ENCODE data around the gene SORCS3. TPM values are rescaled to one million over a fixed set of nuclear protein-coding genes. Genes with fewer than 3 reads are reported as not detected.

Gene SORCS3
- total and polyA plus RNA-seq, 10 of the 15 experiments (the other 5 are each of a cell fraction or from before 2014, with no cell fraction given) = 0.01 to 0.04 (median 0.02) TPM; not detected in 7

DNA sequence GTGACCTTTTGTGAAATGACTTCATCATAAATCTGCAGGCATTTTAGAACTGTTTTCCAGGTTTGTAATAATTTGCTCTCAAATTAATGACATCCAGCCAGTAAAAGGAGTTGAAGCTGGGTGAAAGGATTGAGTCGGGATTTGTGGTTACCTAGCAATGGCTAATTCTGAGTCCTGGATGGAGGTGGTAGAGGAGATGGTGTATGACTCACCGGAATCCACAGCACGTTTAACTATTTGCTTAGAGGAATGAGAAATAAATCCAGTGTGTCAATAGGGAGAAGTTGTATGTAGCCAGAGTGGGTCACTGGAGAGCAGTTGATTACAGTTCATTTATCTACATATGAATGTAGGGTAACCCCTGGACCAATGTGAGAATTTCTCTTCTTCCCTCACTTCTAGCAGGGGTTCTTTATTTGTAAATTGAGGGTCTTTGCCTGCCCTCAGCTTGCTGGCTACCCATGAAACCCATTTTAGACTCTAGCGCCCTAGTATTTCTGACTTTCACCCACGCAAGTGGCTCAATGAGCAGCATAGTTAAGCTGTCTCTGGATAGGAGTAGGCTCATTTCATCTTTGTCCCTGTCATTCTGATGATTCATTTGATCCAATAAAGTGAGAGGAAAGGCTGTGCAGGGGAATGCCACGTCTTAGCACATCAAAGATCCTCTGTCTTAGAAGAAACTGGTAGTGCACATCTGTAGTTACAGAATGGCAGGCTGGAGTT lies 547.8 kb downstream of the SORCS3 start:
- Histone ChIP-seq H3K9me3 (replicated peaks; ENCODE audit: control insufficient read depth, insufficient read depth, low read length) (no peaks in the 10 kb centered on the region), H3K4me1 (ENCODE audit: control insufficient read depth, insufficient read depth, low read length) (no peaks in the 10 kb centered on the region), H2AFZ (ENCODE audit: control insufficient read depth, low read depth, low read length) (no peak overlapping the region), H3K27ac (ENCODE audit: control insufficient read depth, insufficient read depth) (no peak overlapping the region), H3K4me2 (ENCODE audit: control insufficient read depth, insufficient read depth) (no peak overlapping the region), H3K27me3 (replicated peaks in 1 of 2; ENCODE audit: control insufficient read depth in 2 of 2, insufficient read depth in 2 of 2, low read length in 1 of 2) (no peaks in the 10 kb centered on the region), H3K4me3 (no peak overlapping the region), H3K79me2 (ENCODE audit: control insufficient read depth, insufficient read depth, low read length) (no peaks in the 10 kb centered on the region), H3K9ac (ENCODE audit: control insufficient read depth, insufficient read depth, low read length) (no peak overlapping the region), H4K20me1 (ENCODE audit: control insufficient read depth, insufficient read depth) (no peaks in the 10 kb centered on the region), H3K36me3 (ENCODE audit: control insufficient read depth in 2 of 2, insufficient read depth in 2 of 2, low read length in 1 of 2) (no peaks in the 10 kb centered on the region)
- in situ Hi-C loops (cut with MboI) (no loop called here), intact Hi-C loops (cut with micrococcal nuclease; ENCODE audit: unreplicated experiment) (no loop called here)
- ChIA-PET CTCF (no interaction called here), POLR2A (no interaction called here), RAD21 (ENCODE audit: unreplicated experiment) (no interaction called here), SMC1A (ENCODE audit: uncharacterized antibody, unreplicated experiment) (no interaction called here)
- BruUV-seq (replicated peaks) = no TSS peak
- ATAC-seq = no peak
- FAIRE-seq = no peak
- WGBS (ENCODE audit: insufficient coverage, insufficient replicate concordance, low lambda C conversion rate, missing lambda C conversion rate) = 15% methylated on average over 6 of the region's 6 CpGs
- TF ChIP-seq JUND (IDR thresholded peaks at IDR 0.05; ENCODE audit: low read depth, low read length) (no peak), ZNF384 (IDR thresholded peaks at IDR 0.05; ENCODE audit: borderline replicate concordance, low read depth, low read length) (no peak), ESRRA (IDR thresholded peaks at IDR 0.05; ENCODE audit: low read length) (no peak), MXI1 (IDR thresholded peaks at IDR 0.05; ENCODE audit: low read depth, low read length) (no peak), KLF5 (IDR thresholded peaks at IDR 0.05; ENCODE audit: partially characterized antibody) (no peak), CREM (IDR thresholded peaks at IDR 0.05; ENCODE audit: low read depth) (no peak), GATAD2B (conservative IDR thresholded peaks at IDR 0.05; ENCODE audit: low read depth) (no peak), RB1 (IDR thresholded peaks at IDR 0.05; ENCODE audit: borderline replicate concordance) (no peak), CEBPB (IDR thresholded peaks at IDR 0.05; ENCODE audit: borderline replicate concordance in 1 of 2, low read depth in 2 of 2, low read length in 2 of 2) (no peak), NR2C1 (IDR thresholded peaks at IDR 0.05) (no peak), CHD1 (IDR thresholded peaks at IDR 0.05; ENCODE audit: low read depth, low read length) (no peak), PML (IDR thresholded peaks at IDR 0.05; ENCODE audit: low read length) (no peak), SMARCA5 (IDR thresholded peaks at IDR 0.05) (no peak), EP300 (IDR thresholded peaks at IDR 0.05; ENCODE audit: borderline replicate concordance in 1 of 2, control insufficient read depth in 1 of 2, low read depth in 2 of 2, low read length in 2 of 2) (no peak), SP1 (IDR thresholded peaks at IDR 0.05; ENCODE audit: low read depth, low read length) (no peak), POLR2AphosphoS2 (IDR thresholded peaks at IDR 0.05; ENCODE audit: low read depth, low read length) (no peak), CHD2 (IDR thresholded peaks at IDR 0.05; ENCODE audit: borderline replicate concordance, low read depth, low read length) (no peak), EGR1 (IDR thresholded peaks at IDR 0.05; ENCODE audit: borderline replicate concordance in 1 of 2, low read depth in 2 of 2, low read length in 2 of 2) (no peak)
- TF ChIP-seq, protein P1, sequence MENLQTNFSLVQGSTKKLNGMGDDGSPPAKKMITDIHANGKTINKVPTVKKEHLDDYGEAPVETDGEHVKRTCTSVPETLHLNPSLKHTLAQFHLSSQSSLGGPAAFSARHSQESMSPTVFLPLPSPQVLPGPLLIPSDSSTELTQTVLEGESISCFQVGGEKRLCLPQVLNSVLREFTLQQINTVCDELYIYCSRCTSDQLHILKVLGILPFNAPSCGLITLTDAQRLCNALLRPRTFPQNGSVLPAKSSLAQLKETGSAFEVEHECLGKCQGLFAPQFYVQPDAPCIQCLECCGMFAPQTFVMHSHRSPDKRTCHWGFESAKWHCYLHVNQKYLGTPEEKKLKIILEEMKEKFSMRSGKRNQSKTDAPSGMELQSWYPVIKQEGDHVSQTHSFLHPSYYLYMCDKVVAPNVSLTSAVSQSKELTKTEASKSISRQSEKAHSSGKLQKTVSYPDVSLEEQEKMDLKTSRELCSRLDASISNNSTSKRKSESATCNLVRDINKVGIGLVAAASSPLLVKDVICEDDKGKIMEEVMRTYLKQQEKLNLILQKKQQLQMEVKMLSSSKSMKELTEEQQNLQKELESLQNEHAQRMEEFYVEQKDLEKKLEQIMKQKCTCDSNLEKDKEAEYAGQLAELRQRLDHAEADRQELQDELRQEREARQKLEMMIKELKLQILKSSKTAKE (IDR thresholded peaks at IDR 0.05; ENCODE audit: low read depth, poor library complexity, severe bottlenecking) = no peak
- DNase-seq (ENCODE audit: low read depth, low spot score) = no peak

Data from GM12878 (cell line).